Daoy (cell line): ENCODE measurements around the gene LDHD. TPM values are rescaled to one million over a fixed set of nuclear protein-coding genes. Genes with fewer than 3 reads are reported as not detected.
"Not testable (repeated sequence)": the region's sequence is repeated elsewhere in the genome, so short reads cannot be mapped to it uniquely, and the experiment has no call there.

Experiments used
- DNase-seq: peaks from one replicate; pipeline ENCODE4 v3.0.0-alpha.2; 2015; ENCODE audit warnings: low read depth
- total RNA-seq: library from RNA; depleted of rRNA; stranded (reverse); fragments of >200 nt; shearing (Covaris generic); gene quantifications from 2 replicates; pipeline ENCODE4 v1.2.3, GENCODE V29; 2014; rRNA removed

LDHD gene
- not detected in 2 replicates for total RNA-seq

GRCh38 chr16:75116081-75116910 is at the start of gene LDHD:
Gene LDHD, minus strand, starts transcription at chr16:75116780. Its CDS starts 60 bp downstream, at chr16:75116720.
- peak; percentile 35 for DNase-seq

GRCh38 chr16:75160386-75160785 is 43.8 kb upstream of the LDHD start:
- no peak for DNase-seq

- DNase-seq: no peak
Measured at GRCh38 chr16:75152635-75153034, 36.1 kb upstream of the LDHD start.

GRCh38 chr16:75151798-75152197 is 35.2 kb upstream of the LDHD start:
- no peak for DNase-seq

GRCh38 chr16:75148311-75149195 is 32.0 kb upstream of the LDHD start, which contains the start of gene ZFP1:
Gene ZFP1, plus strand, starts transcription at chr16:75148524. Its CDS starts 4,428 bp downstream, at chr16:75152952.
- DNase-seq: peak; percentile 93

GRCh38 chr16:75147968-75148310 is 31.4 kb upstream of the LDHD start:
- no peak for DNase-seq

GRCh38 chr16:75143941-75144340 is 27.4 kb upstream of the LDHD start:
- DNase-seq: no peak

GRCh38 chr16:75139498-75139897 is 22.9 kb upstream of the LDHD start:
- DNase-seq: no peak

- DNase-seq: peak; percentile 76
Measured at GRCh38 chr16:75138636-75139035, 22.1 kb upstream of the LDHD start.

GRCh38 chr16:75138233-75138632 is 21.7 kb upstream of the LDHD start:
- no peak for DNase-seq

- DNase-seq: no peak
Measured at GRCh38 chr16:75131081-75131480, 14.5 kb upstream of the LDHD start.

GRCh38 chr16:75130150-75130771 is 13.7 kb upstream of the LDHD start:
- DNase-seq: no peak

GRCh38 chr16:75129421-75130149 is 13.0 kb upstream of the LDHD start:
- DNase-seq: not testable (repeated sequence)

- no peak for DNase-seq
Measured at GRCh38 chr16:75127713-75128415, 11.3 kb upstream of the LDHD start.

- no peak for DNase-seq
Measured at GRCh38 chr16:75122609-75123008, 6.0 kb upstream of the LDHD start.

GRCh38 chr16:75121949-75122568 is 5.5 kb upstream of the LDHD start:
- DNase-seq: no peak

- DNase-seq: no peak
Measured at GRCh38 chr16:75120253-75120652, 3.7 kb upstream of the LDHD start.

- DNase-seq: no peak
Measured at GRCh38 chr16:75118943-75119539, 2.5 kb upstream of the LDHD start.

GRCh38 chr16:75116911-75117245 is 298 bp upstream of the LDHD start:
- DNase-seq: no peak
